DMS53 treated with DMSO at 0.1 percent for 48 hours (cell line): Measurements from ENCODE around the gene MIEF1.
A peak's percentile ranks its signal among the peaks of the same experiment; 100 is the strongest.
"Not testable (repeated sequence)": the region's sequence is repeated elsewhere in the genome, so short reads cannot be mapped to it uniquely, and the experiment has no call there.

Experiments used
- DNase-seq: peaks from one replicate; lab custom pipeline; 2025; ENCODE audit not compliant: unreplicated experiment; lab: John Stamatoyannopoulos, UW

MIEF1 gene

GRCh38 chr22:39489094-39490068 lies 12.7 kb upstream of the MIEF1 start:
- no peak for DNase-seq

- DNase-seq = peak; percentile 12
These were observed 11.8 kb upstream of the MIEF1 start for GRCh38 chr22:39490135-39490798.

DNA sequence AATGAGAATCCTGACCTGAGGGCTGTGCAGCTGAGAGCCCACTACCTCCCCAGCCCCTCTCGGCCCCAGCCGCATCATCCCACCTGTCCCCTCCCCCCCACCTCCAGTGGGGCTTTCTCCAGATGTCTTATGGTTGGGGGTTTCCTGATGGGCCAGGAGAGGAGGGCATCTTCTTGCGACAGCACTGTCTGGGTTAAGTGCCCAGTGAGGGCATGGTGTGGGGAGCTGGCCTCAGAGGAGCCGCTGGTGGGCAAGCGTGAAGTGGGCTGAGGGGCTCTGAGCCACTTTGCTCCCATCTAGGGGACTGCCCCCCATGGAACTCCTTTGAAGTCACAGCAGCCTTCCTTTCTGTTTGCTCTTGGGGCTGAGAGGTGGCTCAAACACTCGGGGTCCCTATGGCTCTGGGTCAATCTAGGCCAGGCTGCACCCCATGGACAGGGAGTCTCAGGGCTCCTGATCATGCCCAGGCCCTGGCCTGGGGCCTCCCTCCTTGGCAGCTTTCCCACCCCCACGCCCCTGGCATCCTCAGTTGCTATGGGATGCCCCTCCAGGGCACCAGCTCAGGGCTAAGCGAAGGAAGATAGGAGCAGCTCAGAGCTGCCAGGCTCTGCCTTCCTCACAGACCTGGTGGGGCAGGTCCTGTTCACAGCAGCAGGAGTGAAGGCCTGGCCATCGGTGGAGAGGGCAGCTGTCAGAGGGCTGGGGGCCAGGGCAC lies 11.0 kb upstream of the MIEF1 start:
- DNase-seq = no peak

DNA sequence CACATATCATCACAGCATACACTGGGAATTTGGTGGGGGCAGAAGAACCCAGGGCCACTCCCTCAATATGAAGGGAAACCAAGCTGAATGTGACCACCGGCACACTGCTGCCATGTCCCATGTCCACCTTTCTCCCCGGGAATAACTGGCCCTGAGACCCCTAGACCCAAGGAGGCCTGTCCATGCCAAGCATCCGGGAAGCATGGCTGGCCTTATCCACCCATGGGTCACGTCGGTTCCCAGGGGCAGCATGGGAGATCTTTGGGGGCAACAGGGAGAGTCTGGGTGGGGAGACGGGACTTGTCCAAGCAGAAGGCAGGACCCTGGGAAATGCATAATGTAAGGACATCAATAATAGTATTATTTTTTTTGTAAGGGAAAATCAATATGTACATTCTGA lies 10.4 kb upstream of the MIEF1 start:
- no peak for DNase-seq

DNA sequence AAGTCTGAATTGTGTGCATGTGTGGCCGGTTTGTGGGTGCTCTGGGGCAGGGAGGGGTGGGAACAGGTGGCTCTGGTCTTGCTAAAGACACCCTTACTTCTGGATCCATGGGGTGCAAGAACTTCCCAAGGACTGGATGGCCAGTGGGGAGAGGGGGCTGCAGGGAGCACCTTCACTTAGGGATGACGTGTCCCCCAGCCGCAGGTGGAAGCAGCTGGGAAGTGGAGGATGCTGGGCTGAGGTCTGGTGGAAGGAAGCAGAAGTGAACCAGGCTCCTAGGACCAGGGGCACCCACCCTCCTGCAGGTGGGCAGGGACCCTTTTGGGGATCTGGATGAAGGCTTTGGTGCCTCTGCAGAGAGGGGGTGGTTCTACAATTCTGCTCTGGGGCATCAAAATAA lies 9.9 kb upstream of the MIEF1 start:
- no peak for DNase-seq

GRCh38 chr22:39493759-39494158 lies 8.3 kb upstream of the MIEF1 start:
- DNase-seq = no peak

DNA sequence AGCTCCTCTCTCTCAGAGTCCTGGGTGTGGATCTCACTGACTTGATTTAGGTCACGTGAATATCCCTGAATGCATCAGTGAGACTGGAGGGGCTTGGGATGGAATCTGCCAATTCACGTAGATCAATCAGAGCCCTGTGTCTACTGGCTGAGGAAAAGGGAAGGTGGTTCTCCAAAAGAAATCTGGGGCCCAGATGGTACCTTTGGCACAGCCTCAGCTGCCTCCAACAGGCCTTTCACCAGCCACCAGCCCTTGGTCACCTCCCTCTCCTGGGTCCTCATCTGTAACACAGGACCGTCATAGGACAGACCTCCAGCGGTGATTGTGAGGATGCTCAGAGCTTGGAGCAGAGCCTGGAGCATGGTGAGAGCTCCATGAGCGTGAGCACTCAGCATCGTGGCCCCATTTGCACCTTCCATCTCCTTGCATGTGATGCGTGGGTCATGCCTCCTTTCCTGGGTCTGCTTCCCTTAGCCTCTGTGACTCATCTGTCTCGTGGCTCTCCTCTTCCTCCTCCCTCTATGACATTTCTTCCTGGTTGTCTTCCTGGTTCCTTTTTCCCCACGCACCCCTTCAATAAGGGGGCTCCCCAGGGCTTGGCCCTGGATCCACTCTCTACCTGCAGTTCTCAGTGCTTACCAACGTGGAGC lies 7.5 kb upstream of the MIEF1 start:
- no peak for DNase-seq

GRCh38 chr22:39496131-39496838 lies 5.8 kb upstream of the MIEF1 start:
- peak; percentile 38 for DNase-seq

DNA sequence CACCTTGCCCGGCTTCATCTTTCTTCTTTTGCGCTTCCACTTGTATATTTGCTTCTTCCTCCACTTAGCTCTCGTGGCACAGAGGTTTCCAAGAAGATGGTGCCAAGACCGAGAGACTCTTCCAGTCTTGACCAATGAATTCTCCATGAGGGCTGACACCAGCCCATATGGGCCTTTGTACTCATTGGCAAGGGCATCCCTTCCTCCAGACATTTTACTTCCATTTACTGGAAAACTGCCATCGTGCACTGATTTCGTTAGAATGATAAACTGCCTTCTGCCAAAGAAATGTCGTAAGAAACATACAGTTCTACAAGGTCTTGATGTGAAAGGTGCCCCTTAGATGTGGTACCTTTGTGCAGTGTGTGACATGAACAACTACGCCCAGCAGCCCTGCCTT lies 4.7 kb upstream of the MIEF1 start:
- DNase-seq = no peak

DNA sequence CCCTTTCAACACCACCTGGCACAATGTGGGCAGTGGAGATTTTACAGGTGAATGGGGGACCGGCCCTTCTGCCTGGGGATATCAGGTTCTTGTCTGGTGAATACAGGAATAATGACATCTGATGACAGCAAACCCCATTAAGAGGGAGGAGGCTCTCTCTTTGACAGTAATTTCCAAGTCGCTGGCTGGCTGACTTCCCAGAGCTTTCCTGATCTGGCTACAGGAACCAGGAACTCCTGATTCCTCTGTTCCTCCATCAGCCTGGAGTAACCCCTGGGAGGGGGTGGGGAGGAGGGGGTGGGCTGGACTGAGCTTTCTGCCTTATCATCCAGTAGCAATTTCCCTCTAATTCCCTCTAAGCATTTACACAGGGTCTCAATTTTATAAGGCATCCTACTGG lies 3.7 kb upstream of the MIEF1 start:
- no peak for DNase-seq

- DNase-seq = no peak
These were observed 3.3 kb upstream of the MIEF1 start for GRCh38 chr22:39498802-39499201.

GRCh38 chr22:39500101-39500500 lies 2.0 kb upstream of the MIEF1 start:
- no peak for DNase-seq

GRCh38 chr22:39501644-39502108 lies 414 bp upstream of the MIEF1 start:
- no peak for DNase-seq

- DNase-seq = no peak
These were observed 809 bp downstream of the MIEF1 start for GRCh38 chr22:39502789-39503409.

DNA sequence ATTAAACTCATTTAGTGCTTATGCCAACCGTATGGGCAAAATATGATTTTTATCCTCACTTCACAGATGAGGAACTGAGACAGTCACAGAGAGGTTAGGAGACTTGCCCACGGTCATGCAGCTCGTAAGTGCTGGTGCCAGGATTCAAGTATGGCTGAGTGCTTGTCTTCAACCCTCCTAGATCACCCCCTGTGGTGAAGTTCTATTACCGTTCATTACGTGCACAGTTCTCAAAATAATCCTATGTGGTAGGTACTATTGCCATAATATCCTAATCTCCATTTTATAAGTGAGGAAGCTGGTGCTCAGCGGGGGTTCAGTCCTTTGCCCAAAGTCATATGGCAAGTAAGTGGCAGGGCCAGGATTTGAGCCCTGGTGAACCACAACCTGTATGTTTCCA lies 1.5 kb downstream of the MIEF1 start:
- DNase-seq = no peak

- DNase-seq = no peak
These were observed 2.0 kb downstream of the MIEF1 start for GRCh38 chr22:39504071-39504470.

DNA sequence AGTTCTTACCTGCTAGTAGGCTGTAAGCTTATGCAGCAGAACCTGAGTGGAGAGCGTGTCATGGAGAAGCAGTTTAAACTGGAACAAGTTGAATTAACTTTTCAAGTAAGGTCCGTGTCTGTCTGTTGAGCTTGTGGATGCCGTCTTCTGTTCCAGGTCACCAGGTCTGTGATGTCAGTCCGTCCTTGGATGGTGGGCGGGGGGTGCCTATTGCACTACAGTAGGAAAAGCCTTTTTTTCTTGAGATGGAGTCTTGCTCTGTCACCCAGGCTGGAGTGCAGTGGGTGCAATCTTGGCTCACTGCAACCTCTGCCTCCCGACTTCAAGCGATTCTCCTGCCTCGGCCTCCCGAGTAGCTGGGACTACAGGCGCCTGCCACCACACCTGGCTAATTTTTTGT lies 4.9 kb downstream of the MIEF1 start:
- DNase-seq = not testable (repeated sequence)

DNA sequence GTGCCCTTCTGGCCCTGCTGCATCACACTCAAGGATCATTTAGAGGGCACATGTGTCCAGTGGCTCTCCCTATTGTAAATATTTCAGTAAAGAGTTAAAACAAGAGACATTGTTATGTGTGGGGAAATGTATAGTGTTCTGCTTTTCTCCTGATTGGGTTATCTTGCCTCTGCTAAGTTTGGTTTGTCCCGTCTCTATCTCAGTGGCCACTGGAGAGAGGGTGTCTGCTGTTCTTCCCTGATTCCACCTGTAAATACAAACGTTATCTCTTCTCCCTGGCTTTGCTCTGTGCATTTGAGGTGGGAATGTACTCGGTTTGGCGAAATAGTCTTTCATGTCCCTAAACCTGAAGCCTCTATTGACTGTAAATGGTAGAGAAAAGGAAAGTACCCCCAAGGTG lies 6.3 kb downstream of the MIEF1 start:
- DNase-seq = no peak

DNA sequence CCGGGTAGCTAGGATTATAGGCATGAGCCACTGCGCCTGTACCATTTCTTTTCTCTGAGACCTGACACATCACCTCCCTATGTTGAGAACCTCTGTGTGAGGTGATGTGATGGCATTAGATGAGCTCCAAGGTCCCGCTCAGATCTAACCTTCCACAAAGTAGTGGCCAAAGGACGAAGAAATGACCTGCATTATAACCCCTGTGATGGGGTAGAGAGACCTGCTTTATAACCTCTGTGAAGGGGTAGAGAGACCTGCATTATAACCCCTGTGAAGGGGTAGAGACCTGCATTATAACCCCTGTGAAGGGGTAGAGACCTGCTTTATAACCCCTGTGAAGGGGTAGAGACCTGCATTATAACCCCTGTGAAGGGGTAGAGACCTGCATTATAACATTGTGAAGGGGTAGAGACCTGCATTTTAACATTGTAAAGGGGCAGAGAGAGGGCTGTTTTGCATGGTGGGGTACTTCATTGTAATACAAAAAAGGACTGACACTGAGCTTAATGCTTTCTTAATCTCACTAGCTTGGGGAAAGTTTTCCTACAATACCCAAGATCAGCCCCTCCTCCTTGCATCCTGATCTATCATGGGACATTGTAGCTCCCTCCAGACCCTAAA lies 8.5 kb downstream of the MIEF1 start:
- DNase-seq = no peak

- DNase-seq = no peak
These were observed 9.1 kb downstream of the MIEF1 start for GRCh38 chr22:39511226-39511625.
